NCI-H128 (cell line): Measurements from ENCODE around the gene ZNF239.
A peak's percentile ranks its signal among the peaks of the same experiment; 100 is the strongest.
"Not testable (repeated sequence)": the region's sequence is repeated elsewhere in the genome, so short reads cannot be mapped to it uniquely, and the experiment has no call there.

ENCODE experiments used
- DNase-seq: peaks from one replicate; lab custom pipeline; 2025; ENCODE audit not compliant: unreplicated experiment; lab: John Stamatoyannopoulos, UW

The ZNF239 gene

DNA sequence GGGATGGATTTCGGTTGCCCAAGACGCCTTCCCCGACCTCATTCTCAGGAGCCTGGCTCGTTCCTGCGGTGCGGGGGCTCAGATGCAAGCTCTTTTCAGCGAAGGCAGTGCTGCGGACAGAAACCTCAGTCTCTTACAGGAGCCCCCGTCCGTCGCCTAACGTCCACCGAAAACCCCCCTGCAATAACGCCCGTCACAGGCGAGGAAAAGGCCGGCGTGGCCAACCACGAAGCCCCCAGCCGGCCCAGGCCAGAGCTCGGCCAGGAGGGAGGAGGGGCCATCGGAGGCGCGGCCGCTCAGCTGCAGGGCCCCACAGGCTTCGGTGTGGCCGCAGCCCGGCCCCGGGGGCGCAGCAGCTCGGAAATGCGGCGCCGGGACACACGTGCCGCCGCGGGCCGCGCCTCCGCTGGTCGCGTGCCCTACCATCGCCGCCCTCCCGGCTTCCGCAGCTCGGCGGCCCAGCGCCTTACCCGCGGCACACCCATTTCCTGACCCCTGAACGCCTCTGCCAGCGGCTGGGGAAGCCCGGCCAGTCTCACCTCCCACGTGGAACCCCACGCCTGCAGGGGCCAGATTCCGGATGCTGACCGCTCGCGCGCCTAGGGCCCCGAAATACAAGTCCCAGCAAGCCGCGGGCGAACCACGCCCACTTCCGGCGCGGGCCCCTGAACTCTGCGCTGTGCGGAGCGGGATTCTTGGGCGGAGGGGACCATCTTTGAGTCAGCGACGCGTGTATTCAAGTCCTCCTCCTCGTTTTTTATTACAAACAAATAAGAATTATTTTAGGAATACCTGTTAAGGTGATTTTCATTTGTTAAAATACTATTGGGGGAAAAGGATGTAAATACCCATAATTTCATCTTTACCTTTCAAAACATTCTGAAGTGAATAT is at the start of gene ZNF239:
TSS of gene ZNF239 (minus strand) at position 616 of the 892 bp plus-strand sequence. CDS start 16,537 bp downstream, outside the sequence.
- no peak for DNase-seq

DNA sequence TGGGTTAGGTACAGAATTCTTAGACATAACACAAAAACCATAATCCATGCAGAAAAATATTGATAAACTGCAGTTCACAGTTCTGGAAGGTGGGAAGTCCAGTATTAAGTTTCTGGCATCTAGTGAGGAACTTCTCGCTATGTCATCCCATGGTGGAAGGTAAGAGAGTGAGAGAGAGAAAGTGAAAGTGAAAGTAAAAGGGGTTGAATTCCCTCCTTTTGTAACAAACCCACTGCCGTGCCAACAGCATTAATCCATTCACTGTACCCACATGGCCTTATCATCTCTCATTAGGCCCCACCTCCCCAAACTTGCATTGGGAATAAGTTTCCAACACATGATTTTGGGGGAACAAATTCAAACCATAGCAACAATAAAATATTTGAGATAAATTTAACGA is 48.9 kb upstream of the ZNF239 start:
- no peak for DNase-seq

- DNase-seq = no peak
Measured at GRCh38 chr10:43622038-43622437, 47.6 kb upstream of the ZNF239 start.

GRCh38 chr10:43619368-43619767 is 45.0 kb upstream of the ZNF239 start:
- DNase-seq = no peak

DNA sequence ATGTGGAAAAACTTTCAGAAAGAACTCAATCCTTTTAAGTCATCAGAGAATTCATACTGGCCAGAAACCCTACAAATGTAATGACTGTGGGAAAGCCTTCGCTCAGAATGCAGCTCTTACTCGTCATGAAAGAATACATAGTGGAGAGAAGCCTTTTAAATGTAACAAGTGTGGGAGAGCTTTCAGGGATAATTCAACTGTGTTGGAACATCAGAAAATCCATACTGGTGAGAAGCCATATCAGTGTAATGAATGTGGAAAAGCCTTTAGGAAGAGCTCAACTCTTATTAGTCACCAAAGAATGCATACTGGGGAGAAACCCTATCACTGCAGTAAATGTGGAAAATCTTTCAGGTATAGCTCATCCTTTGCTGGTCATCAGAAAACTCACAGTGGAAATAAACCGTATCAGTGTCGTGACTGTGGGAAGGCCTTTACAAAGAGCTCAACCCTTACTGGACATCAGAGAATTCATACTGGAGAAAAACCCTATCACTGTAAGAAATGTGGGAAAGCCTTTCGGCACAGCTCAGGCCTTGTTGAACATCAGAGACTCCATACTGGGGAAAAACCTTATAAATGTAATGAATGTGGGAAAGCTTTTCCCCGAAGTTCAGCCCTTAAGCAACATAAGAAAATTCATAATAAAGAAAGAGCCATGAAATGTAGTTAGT is 42.4 kb upstream of the ZNF239 start:
- DNase-seq = no peak

DNA sequence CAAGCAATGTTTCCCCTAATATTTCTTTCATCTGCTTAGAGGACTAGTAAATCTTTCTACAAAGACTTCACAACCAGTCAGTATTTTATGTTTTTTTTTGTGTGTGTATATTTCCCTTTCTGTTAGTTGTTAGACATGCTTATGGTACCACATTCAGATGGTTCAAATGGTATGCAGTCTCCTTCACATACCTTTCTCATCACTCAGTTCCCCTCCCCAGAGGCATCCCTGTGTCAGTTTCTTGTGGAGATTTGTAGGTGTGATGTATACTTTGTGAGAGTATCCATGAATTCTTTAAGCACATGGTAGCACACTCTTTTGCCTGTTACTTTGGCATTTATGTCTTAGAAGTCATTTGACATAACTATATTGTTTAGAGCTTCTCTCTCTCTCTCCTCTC is 36.2 kb upstream of the ZNF239 start:
- DNase-seq = no peak

- no peak for DNase-seq
Measured at GRCh38 chr10:43607199-43607573, 32.8 kb upstream of the ZNF239 start.

GRCh38 chr10:43606323-43607198 is 32.1 kb upstream of the ZNF239 start, which contains the start of gene ZNF485:
Gene ZNF485, plus strand, starts transcription at chr10:43606438. Its CDS starts 613 bp downstream, at chr10:43607051.
- DNase-seq = peak; percentile 14

- no peak for DNase-seq
Measured at GRCh38 chr10:43605850-43606322, 31.5 kb upstream of the ZNF239 start.

GRCh38 chr10:43601576-43601975 is 27.2 kb upstream of the ZNF239 start:
- DNase-seq = not testable (repeated sequence)

- no peak for DNase-seq
Measured at GRCh38 chr10:43599333-43599732, 24.9 kb upstream of the ZNF239 start.

DNA sequence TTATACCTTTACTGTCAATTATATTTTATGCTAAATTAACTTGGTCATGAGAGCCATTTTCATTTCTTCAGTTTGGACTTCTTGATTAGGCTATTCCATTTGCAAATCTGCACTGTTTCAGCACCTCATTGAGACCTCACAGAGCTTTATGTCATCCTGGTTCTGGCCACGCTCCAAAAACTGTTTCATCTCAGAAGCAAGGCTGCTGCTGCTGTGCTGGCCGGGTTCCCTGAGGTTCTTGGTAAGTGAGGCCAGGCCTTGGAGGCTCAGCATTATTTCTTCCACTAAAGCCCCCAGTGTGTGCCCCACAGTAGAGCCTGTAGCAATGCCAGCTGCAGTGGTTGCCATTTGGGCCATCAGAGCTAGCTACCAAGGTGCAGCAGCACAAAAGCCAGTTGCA is 24.0 kb upstream of the ZNF239 start:
- no peak for DNase-seq

- no peak for DNase-seq
Measured at GRCh38 chr10:43596546-43596945, 22.1 kb upstream of the ZNF239 start.

- DNase-seq = no peak
Measured at GRCh38 chr10:43595739-43596298, 21.4 kb upstream of the ZNF239 start.

- no peak for DNase-seq
Measured at GRCh38 chr10:43594944-43595589, 20.7 kb upstream of the ZNF239 start.

GRCh38 chr10:43591303-43591904 is 17.0 kb upstream of the ZNF239 start:
- DNase-seq = no peak

DNA sequence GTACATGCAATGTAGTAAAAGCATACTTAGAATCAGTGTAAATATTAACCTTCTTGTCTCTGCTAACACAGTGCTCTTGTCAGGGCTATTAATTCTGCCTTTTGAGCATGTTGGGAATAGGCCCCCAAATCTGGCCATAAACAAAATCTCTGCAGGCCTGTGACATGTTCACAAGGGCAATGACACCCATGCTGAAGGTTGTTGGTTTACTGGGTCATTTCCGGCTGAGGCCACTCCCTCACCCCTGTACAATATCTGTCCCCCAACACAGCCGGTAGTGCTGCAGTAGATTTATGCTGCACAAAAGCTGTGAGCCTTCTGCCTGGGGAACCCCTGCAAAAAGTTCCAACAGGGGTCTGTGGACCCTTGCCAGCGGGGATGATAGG is 12.3 kb upstream of the ZNF239 start:
- not testable (repeated sequence) for DNase-seq

DNA sequence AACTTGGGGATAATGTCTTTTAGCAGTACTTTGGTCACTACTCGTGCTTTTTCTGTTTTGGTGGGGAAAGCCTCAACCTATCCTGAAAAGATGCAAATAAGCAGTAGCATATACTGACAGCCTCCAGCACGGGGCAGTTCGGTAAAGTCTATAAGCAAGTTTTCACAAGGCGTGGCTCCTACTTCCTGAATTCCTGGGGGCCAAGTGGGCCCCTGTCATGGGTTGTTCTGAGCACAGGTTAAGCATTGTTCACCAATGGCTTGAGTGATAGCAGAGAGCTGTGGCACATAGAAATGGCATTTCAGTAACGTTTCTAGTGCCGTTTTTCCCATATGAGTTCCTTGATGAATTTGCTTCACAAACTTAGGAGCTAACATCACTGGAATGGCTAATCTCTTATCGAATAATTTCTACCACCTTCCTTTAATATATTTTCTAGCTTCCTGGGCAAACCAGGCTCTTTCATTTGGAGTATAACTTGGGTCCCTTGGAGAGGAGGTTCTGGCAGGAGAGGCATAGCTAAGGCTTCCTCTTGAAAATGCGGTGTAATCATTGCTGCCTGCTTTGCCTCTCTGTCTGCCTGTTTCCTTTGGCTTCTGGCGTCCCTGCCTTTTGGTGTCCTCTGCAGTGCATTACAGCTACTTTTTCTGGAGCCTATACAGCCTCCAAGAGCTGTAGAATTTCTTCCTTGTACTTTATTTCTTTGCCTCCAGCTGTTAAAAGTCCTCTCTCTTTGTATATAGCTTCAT is 11.7 kb upstream of the ZNF239 start:
- no peak for DNase-seq

DNA sequence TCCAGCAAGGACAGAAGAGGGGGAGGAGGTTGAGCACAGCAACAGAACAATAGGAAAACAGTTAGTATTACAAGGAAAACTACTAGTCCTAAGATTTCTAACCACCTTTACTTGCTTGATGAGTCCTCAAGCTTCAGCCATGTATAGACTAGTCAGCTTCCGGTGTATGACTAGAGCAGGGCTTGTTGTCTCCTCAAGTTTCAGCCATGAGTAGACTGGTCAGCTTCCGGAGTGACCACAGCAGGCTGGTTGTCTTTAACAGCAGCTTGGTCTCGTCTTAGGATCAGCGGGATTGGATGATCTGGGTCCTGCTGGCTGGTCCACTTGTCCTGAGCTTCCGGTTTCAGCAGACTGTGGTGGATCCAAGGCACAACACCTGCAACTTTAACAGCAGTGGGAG is 10.6 kb upstream of the ZNF239 start:
- DNase-seq = no peak
